Measurements from ENCODE around the gene STARD13.

STARD13 gene

DNA sequence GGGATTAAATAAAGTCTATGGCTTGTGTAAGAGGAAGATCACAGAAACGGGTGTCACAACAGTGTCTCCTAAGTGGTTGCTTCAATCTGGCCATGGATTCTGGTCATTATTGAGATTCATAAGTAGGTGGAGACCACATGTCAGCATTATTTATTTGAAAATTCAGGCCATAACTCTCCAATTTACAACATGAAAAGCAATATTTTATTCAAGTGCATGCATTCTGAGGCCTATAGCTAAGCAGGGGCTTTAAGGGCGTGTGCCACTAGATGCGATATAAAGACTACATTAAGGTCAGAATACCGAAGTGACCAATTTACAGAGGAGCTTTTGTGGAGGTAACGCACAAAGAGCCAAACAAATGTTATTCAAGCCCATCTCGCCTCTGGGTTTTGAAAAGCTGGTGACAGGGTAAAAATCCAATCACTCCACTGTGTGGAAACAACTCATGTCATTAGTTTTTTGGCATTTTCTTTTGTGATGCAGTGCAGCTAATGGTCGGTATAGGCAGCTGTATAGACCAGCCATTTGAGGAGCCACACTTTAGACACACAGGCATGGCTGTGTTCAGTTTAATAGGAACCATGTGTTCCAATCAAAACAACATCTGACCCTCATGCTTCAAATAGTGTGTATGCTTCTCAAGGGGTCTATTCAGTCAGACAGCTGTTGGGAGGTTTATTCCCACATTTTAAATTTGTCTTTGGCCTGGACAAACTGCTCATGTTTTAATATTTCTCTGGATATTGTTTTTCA, 145.6 kb downstream of the STARD13 start:
- no peak for DNase-seq (ENCODE audit: low read depth in 2 of 2)

DNA sequence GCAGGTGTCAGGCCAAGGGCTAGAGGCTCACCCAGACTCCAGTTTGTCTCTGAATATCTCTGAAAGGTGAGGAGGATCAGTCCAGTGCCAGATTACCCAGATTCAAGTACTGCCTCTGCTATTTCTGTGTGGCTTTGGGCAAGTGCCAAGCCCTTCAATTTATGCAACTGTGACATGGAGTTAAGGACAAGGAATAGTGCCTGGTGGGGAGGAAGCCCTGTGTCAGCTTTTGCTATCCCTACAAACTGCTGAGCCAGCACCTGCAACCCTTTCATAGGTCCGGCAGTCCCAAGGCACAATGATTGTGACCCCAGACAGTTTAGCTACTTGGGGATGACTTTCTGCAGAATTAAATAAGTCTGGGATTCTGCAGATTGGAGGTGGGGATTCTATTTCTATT, 146.4 kb downstream of the STARD13 start:
- DNase-seq (ENCODE audit: low read depth in 2 of 2) = no peak

DNA sequence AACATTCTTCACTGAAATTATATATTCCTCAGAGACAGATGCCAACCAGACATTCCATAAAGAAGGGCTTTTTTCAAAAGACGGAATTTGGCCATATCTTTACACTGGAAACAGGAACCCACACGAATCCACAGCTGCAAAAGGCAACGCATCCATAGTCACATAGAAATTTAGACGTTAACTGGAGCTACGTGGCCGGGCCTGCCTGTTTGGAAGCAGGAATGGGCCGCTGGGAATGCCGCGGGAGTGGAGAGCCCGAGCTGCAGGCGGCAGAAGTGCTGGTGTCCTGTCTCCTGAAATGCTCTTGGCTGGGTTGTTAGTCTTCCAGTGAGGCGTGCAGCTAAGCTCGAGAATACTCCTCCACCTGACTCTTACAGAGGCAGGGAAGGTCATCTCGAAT, 147.1 kb downstream of the STARD13 start:
- no peak for DNase-seq (ENCODE audit: low read depth in 2 of 2)

DNA sequence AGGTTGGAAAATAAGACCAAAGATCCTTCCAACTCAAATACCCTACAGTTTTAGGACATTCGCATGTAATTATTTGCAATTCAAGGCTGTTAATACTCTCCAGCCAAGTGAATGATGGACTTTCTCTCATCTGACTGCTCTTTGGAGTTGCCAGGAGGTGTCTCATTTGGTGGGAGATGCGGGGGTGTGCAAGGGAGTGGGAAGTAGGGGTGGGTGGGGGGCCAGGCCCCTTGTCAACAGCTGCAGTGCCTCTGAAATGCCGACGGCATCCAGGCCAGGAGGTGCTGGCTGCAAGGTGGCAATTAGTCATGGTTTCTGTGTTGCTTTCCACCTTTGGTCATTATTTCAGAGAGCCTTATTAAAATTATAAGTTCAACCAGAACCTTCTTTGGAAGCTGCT, 147.8 kb downstream of the STARD13 start:
- DNase-seq (ENCODE audit: low read depth in 2 of 2) = no peak

DNA sequence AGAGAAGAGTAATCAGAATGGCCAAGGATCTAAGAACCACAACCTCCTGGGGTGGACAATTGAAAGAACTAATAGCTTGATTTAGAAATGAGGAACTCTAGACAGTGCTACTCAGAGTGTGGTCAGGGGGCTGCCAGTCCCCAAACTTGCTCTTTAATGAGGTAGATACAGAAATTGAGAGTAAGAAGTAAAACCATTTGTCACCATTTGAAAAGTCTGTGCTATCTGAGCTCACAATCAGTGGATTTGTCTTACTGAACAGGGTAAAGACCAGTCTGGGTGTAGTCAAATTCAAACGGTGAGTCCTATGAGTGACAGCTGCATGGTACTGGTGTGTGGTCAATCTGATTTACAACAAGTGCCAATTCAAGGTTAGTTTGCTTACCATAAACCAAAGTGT, 150.5 kb downstream of the STARD13 start:
- DNase-seq (ENCODE audit: low read depth in 2 of 2) = no peak

DNA sequence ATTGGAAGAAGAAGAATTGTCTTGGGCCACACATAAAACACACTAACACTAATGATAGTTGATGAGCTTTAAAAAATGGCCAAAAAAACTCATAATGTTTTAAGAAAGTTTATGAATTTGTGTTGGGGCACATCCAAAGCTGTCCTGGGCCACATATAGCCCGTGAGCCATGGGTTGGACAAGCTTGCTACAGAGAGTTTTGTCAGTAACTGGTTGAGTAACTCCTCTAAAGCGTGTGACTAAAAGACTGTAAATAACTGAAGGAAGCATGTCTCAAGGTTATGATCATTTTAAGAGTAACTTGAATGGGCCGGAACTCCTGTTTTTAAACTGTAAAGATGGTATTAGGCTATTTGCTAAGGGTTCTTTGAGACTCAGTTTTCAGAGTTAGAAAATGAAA, 151.3 kb downstream of the STARD13 start:
- DNase-seq (ENCODE audit: low read depth in 2 of 2) = no peak

DNA sequence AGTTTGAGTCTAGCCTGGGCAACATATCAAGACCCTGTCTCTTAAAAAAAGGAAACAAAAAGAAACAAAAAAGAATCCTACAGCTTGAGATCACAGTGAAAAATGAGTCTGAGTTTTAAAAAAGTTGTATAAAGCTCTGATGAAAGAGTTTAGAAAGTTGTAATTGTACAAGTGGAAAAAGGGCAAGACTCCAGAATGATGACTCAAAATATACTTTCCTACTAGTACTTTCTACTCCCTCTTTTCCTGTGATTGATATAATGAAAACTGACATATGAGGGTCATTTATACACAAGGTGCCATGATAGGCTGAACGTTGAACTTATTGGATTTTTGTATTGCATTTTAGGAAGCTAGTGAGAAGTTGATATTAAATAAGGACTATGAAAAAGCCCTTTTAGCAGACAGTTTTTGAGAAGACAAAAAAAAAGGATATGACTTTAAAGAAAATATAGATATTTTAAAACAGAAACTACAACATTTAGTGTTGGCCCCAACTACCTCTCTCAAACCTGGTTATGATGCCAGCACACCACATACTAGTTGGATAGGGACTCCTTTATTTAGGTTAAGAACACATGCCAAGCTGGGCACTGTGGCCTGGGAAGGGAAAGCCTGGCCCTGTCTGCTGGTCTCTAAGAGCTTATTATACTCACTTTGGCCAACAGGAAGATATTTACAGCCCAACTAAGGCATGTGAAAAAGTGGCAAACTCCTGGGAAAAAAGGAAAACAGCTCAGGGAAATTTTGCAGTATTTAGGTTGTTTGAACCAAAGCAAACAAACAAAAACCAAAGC, 152.7 kb downstream of the STARD13 start:
- DNase-seq (ENCODE audit: low read depth in 2 of 2) = no peak

DNA sequence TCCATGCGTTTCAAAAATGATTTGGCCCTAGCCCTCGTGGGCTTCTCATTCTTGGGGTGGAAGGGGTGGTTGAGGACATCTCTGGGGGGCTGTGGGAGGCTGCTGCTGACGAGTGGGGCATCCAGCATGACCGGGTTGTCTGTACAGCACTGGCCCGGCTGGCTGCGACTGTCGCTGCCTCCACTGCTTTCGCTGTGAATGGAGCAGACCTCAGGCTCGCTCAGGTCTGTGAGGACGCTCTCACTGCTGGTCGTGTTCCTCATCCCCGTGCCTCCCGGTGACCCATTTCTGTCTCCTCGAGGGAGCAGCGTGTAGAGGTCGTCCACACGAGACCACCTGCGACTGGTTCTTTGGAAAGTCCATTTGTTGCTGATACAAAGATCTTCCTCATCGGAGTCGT, 155.7 kb downstream of the STARD13 start:
- no peak for DNase-seq (ENCODE audit: low read depth in 2 of 2)

DNA sequence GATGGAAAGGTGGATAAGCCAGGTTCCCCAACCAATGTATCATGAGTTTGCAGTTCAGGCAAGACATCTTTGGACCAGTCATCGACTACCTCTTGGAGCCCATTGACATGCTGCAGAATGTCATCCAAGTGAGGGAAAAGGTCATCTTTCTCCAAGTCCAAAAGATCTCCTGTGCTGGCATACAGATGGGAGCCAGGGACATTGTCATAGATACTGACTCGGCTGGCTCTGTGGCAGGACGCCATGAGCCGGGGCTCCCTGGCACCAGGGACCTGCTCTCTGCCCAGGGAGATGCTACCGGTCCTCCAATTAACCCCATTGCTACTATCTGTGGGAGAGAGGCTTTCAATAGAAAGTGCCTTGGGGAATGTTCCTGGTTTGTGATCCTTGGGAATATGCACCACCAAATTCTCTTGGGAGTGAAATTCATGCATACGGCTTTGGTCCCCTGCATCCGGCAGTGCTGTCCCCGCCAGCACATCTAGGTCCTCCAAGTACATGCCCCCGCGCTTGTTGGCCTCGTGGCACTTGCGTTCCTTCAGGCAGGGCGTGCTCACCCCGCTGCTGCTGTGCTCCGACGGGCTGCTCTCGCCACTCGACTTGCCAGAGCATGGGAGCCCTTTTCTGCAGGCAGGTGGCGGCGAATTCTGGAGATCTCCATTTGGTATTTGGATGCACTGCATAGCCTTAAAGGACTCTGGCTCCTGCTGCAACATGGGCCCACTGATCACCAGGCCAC, 156.3 kb downstream of the STARD13 start:
- no peak for DNase-seq (ENCODE audit: low read depth in 2 of 2)

DNA sequence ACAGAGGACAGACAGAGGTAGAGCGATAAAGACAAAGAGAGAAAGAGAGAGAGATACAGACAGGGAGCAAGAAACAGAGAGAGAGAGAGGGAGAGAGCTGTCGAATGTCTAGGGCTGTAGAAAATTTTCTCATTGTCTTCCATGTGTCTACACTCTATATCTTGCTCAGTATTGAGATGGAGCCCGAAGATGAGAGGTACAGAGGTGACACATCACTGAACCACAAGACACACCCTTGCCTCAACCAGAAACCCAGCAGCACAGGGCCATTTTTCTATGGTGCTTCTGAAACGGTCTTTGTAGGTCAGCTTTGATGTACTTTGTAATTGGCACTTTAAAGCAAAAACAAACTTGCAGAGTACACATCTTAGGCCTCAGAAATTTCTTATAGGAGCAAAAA, 157.4 kb downstream of the STARD13 start:
- no peak for DNase-seq (ENCODE audit: low read depth in 2 of 2)

DNA sequence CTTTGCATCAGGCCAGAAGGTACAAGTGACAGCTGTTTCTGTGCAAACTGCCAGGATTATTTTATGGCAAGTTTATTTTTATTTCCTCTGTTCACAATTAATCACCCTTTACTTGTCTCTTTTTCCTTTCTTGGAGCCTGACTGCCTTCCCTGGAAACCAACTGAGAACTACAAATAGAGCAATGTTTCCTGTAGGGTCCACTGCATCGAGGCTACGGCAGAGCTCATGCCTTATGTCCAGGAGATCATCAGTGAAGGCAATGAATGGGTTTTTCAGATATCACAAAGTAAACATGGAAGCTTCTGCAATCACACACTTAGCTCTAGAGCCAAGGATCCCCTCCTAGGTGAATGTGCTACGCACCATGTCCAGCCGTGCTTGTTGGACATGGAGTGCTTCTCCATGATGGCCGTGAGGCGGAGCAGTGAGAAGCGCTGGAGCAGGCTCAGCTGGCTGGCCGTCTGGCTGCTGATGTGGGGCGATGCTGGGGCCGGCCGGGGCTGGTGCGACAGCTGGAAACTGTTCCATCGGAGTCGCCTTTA, 158.5 kb downstream of the STARD13 start:
- no peak for DNase-seq (ENCODE audit: low read depth in 2 of 2)

DNA sequence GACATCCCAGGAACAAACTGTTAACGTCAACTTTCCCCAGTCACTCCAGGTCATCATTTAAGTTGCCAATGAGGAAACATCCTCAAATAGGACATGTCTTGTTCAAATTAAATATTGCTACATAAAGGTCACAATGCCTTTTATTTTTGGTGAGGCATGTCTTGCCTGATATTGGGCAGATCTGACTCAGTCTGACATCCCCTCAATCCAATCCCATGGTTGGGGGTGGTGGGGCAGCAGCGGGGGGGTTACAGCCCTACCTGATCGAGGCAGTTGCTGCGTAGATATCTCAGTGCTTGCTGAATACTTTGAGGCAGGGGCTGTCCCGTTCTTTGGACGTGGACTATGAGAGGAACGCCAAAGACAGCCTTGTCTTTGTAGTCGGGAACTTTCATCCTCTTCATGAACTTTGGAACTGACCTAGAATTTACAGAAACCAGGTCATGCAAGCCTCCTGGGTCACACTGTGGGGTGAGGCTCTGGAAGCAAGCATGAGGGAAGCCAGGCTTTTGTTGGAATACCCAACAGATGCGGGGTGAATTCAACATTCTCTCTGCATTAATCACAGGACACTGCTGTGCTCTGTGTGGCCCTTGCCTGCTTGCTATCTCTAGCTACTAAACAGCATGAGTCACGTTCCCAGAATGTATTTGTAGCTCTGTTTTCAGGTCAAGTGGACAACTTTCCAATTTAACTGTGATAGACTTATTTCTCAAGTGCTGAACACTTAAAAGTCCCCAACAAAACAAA, 159.6 kb downstream of the STARD13 start:
- DNase-seq (ENCODE audit: low read depth in 2 of 2) = no peak

DNA sequence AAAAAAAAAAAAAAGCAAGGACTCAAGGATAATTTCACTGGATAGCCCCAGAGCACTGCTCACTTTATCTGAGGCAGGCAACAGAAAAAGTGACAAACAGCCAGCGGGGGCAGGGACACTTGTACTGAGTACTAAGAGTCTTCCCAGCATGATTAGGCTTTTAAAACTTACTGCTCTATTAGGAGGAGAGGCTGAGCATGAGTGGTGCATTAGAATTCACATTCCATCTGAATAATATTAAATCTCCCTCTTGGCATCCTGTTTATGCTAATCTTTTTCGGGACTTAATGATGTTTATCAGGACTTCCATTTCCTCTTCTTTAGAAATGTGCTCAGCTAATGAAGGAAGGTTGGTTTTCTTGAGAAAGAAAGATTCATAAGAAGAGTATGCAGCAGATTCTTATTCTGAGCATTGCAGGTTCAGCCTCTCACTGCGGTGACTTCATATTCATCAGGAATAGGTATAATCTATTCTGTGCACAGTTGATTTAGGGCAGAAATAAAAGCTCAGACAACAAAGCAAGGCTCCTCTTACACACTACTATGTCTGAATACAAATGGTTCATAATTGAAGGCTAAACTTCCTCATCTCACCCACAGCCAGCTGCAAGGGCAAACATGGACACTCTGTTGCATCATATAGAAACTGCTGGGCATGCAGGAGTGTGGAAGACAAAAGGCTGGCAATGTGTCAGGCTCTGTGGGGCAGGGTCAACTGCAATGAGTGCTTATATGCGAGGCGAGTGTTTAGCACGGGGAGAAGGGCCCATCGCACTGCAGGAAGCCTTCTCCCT, 162.3 kb downstream of the STARD13 start:
- no peak for DNase-seq (ENCODE audit: low read depth in 2 of 2)

DNA sequence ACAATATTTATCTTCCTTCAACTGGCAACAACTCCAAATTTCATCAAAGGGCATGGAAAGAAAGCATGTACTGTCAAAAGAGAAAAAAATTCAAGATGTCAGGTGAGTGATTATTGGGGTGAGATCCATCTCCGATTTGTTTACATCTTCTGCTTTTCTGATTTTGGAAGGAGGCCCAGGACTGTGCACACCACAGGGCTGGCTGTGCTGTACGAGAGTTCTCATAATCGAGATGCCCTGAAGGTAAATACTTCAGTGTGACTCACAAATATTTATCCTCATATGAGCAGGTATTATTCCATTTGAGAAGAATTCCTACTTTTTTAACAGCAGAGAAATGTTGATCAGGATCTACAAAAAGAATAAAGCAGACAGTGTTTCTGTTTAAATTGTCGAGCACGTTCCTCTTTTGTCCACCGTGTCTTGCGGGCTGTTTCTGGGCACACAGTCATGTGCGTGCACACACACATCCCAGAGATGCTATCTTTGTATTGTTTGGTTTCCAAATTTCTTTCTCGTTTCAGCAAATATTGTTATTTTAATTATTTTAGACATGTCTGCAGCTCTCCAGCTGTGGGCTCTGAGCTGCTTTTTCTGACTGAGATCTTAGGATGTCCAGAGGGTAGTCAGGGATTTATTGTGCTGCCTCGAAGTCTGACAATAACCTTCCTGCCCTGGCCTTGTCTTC, 165.6 kb downstream of the STARD13 start:
- no peak for DNase-seq (ENCODE audit: low read depth in 2 of 2)

DNA sequence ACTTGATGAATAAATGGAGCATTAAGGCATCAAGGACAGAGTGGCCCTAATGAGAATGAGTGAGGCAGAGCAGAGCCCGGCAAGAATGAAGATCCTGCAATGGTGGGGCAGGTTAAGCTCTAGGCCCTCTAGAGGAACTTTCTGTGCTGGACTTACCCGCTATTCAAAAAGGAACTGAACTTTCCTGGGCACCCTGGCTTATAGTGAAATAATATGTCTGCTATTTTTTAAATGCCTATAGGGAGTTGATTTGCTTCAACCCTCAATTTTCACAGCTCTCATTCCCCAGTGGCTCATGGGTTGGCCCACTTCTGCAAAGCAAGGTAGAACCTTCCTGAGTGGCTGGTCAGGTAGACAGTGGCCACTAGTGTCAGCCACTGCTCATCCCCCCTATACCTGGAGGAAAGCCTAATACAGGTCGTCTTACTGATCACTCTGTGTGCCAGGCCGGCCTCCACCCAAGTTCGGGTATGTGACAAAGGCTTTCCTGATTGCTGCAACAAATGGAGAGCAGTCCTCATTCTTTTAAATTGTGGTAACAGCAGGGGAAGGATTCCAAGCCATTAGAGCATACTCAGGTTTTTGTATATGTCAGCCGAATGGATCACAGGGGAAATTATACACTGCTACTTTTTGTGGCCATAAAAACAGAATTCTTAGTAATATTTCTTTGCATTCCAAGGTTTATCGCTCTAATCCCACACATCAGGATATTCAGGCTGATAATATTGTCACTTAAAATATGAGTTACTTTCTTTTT, 166.4 kb downstream of the STARD13 start:
- no peak for DNase-seq (ENCODE audit: low read depth in 2 of 2)

DNA sequence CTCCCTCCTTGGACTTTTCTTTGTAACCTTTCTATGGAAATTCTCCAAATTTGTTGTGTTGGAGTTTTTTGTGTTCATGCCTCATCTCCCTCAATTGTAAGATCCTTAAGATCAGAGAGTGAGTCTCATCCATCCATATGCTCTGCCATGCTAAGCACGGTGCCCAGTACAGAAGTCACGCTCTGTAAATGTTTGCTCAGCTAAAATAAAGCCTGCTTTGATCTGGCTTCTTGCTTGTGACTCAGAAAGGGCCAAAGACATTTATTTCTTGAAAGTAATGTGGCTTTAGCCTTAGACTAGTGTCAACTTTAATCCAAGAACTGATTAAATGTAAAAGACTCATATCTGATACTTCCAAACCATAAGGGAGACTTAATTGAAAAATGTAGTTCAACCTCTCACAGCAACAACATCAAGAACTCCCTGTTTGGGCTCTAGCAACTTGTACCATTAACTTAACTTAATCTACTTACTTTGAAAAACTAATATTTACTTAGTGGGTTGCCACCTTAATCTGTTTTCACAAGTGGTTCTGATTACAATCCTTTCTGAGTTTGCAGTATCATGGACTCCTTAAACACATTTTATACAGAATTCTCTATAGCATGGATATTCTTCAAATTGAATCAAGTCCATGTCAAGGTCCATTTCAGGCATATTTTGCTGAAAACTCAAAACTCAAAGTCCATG, 169.1 kb downstream of the STARD13 start:
- DNase-seq (ENCODE audit: low read depth in 2 of 2) = no peak

DNA sequence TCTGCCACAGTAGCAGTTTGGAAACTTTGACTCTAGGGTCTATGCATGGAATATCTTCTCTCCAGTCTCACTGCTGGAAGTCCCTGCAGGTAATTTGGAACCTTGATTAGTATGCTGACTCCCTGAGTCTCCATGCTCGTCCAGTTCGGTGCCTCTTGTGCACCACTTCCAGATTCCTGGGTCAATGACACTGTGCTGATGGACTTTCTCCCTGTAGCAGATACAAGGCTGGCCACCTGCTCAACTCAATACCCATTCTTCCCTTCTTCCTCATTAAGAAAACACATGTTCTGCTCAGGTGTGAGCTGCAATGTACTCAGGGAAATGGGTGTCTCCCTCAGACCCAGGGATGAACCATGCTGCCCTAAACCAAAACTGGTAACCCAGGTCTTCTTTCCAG, 170.3 kb downstream of the STARD13 start:
- no peak for DNase-seq (ENCODE audit: low read depth in 2 of 2)

DNA sequence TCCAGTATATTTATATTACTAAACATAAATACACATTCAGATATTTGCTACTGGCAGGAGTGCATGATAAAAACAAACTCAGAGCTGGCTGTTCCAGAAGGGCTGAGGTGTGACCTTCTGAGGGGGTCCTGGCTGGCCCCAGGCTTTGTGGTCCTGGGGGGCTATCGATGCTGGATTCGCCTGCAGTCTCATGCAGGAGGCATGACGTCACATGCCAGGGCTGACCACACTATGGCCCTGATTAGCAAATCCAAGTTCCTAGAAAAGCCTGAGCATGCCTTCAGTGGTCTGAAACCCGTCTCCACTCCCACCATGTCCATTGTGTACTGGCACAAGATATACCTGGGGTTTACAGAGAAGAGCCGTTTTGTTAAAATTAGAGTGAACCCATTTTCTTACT, 171.4 kb downstream of the STARD13 start:
- DNase-seq (ENCODE audit: low read depth in 2 of 2) = no peak

DNA sequence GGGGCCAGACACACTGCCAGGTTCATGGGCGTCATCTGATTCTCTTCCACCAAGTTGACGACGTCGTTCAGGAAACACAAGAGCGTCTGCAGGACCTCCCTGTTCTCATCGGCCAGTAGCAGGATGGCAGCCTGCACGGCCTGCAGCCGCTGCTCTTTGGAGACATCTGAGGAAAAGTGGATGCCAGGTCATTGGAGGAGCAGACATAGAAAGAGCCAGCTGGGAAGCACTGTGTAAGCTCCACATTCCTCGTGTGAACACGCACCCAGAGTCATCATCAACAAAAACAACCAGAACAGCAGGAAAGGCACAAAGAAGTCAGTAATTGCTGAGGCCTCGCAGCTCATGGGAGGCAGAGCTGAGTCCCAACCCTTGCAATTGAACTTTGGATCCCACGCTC, 172.8 kb downstream of the STARD13 start:
- no peak for DNase-seq (ENCODE audit: low read depth in 2 of 2)

Data from stimulated activated CD8-positive, alpha-beta memory T cell treated with anti-CD3 and anti-CD28 coated beads, Interleukin-7, amount 100 ng/mL, for 1 hour (primary cell).